CD14-positive monocyte (primary cell): ENCODE measurements around the gene UBE2O. TPM values are rescaled to one million over a fixed set of nuclear protein-coding genes. Genes with fewer than 3 reads are reported as not detected.

Experiments
- DNase-seq, 3 donors: peaks; one replicate each; pipeline ENCODE4 v3.0.0-alpha.2; 2011 to 2022
- H2AFZ ChIP-seq: 2 replicates; pipeline ENCODE4 v1.6.0; 2012; ENCODE audit warnings: mild to moderate bottlenecking, low read depth, low read length, inconsistent platforms; ENCODE audit not compliant: insufficient read depth, poor library complexity, severe bottlenecking
- H3K27ac ChIP-seq, 2 donors: 1 replicate in 1 of 2; 2 replicates in 1 of 2; pipeline ENCODE4 v1.5.1; 2012 to 2013; ENCODE audit warnings: low read length in 2 of 2, control low read depth in 1 of 2, inconsistent platforms in 1 of 2, low read depth in 1 of 2, mild to moderate bottlenecking in 1 of 2
- H3K27me3 ChIP-seq, 2 donors: one replicate each; pipeline versions ENCODE4 v1.6.0 to v1.6.1; 2011 to 2013; ENCODE audit warnings: low read length in 2 of 2; ENCODE audit not compliant: control insufficient read depth in 2 of 2, insufficient read depth in 2 of 2
- H3K36me3 ChIP-seq, 2 donors: replicated peaks in 1 of 2; 1 replicate in 1 of 2; 2 replicates in 1 of 2; pipeline versions ENCODE4 v1.5.1 to v1.6.1; 2012 to 2013; ENCODE audit warnings: low read length in 2 of 2, control low read depth in 1 of 2, inconsistent platforms in 1 of 2, mild to moderate bottlenecking in 1 of 2; ENCODE audit not compliant: insufficient read depth in 2 of 2, control insufficient read depth in 1 of 2
- H3K4me1 ChIP-seq, 2 donors: 1 replicate in 1 of 2; 2 replicates in 1 of 2; pipeline versions ENCODE4 v1.5.1 to v1.6.1; 2012 to 2013; ENCODE audit warnings: low read length in 2 of 2, control low read depth in 1 of 2, inconsistent platforms in 1 of 2, mild to moderate bottlenecking in 1 of 2, moderate library complexity in 1 of 2; ENCODE audit not compliant: insufficient read depth in 2 of 2, control insufficient read depth in 1 of 2
- H3K4me2 ChIP-seq: replicated peaks from 2 replicates; pipeline ENCODE3; 2012; ENCODE audit warnings: low read length, moderate library complexity, mild to moderate bottlenecking; ENCODE audit not compliant: poor library complexity, severe bottlenecking; ENCODE audit errors: extremely low read depth
- H3K4me3 ChIP-seq, 3 experiments: fragments of 200-600 bp in 1 of 3; sonication (generic) in 1 of 3; replicated peaks in 1 of 3; 1 replicate in 2 of 3; 2 replicates in 1 of 3; pipeline ENCODE4 v1.5.1; 2011 to 2013; ENCODE audit warnings: low read length in 3 of 3, mild to moderate bottlenecking in 3 of 3, control low read depth in 2 of 3, low read depth in 2 of 3, inconsistent platforms in 1 of 3, moderate library complexity in 1 of 3
- H3K79me2 ChIP-seq: 2 replicates; pipeline ENCODE4 v1.6.0; 2012; ENCODE audit warnings: mild to moderate bottlenecking, control low read depth, inconsistent platforms, low read length, moderate library complexity; ENCODE audit not compliant: insufficient read depth
- H3K9ac ChIP-seq: 2 replicates; pipeline ENCODE4 v1.6.0; 2017; ENCODE audit warnings: low read length, mild to moderate bottlenecking; ENCODE audit not compliant: insufficient read depth, poor library complexity, severe bottlenecking
- H3K9me3 ChIP-seq, 2 donors: replicated peaks in 1 of 2; 1 replicate in 1 of 2; 2 replicates in 1 of 2; pipeline versions ENCODE4 v1.5.1 to v1.6.1; 2012 to 2013; ENCODE audit warnings: low read length in 2 of 2, control low read depth in 1 of 2; ENCODE audit not compliant: control insufficient read depth in 1 of 2, insufficient read depth in 1 of 2
- H4K20me1 ChIP-seq: 2 replicates; pipeline ENCODE4 v1.6.0; 2012; ENCODE audit warnings: mild to moderate bottlenecking, low read length, control low read depth, moderate library complexity; ENCODE audit not compliant: insufficient read depth
- H3K27ac Mint-ChIP-seq, 7 donors: one replicate each; pipeline ENCODE4 v1.8.0; 2020; ENCODE audit warnings: mild to moderate bottlenecking in 7 of 7, mixed read lengths in 7 of 7, moderate library complexity in 6 of 7, inconsistent platforms in 2 of 7
- H3K27me3 Mint-ChIP-seq, 3 donors: one replicate each; pipeline ENCODE4 v1.8.0; 2021 to 2022; ENCODE audit warnings: low read depth in 3 of 3, mild to moderate bottlenecking in 3 of 3, mixed read lengths in 3 of 3, moderate library complexity in 3 of 3, inconsistent platforms in 1 of 3
- H3K36me3 Mint-ChIP-seq, 2 donors: one replicate each; pipeline ENCODE4 v1.8.0; 2020; ENCODE audit warnings: mixed read lengths in 2 of 2, inconsistent platforms in 1 of 2, mild to moderate bottlenecking in 1 of 2
- H3K4me1 Mint-ChIP-seq: one replicate; pipeline ENCODE4 v1.8.0; 2020; ENCODE audit warnings: mild to moderate bottlenecking, mixed read lengths
- H3K4me3 Mint-ChIP-seq, 2 donors: one replicate each; pipeline ENCODE4 v1.8.0; 2020; ENCODE audit warnings: mild to moderate bottlenecking in 2 of 2, mixed read lengths in 2 of 2, moderate library complexity in 1 of 2
- H3K9me3 Mint-ChIP-seq, 7 donors: one replicate each; pipeline ENCODE4 v1.8.0; 2020 to 2022; ENCODE audit warnings: mixed read lengths in 7 of 7, mild to moderate bottlenecking in 6 of 7, moderate library complexity in 6 of 7, inconsistent platforms in 2 of 7
- WGBS: methylation state at CpG from one replicate; pipeline ENCODE4 v1.1.5; 2013; ENCODE audit warnings: missing lambda C conversion rate; ENCODE audit not compliant: insufficient coverage; 5-methylcytosine and 5-hydroxymethylcytosine counted together
- intact Hi-C, 2 donors: fragments of 100-400 bp; cut with micrococcal nuclease; formaldehyde crosslinking; loops; one replicate each; pipeline versions ENCODE4 v1.15.0 to v1.15.1; 2023
- polyA plus RNA-seq, 3 donors: library from polyadenylated mRNA; depleted of rRNA in 1 of 3; unstranded in 2 of 3; stranded (reverse) in 1 of 3; fragments of 300-500 nt in 2 of 3; fragments of >200 nt in 1 of 3; fragmentation: Illumina TruSeq in 2 of 3; gene quantifications; 1 replicate in 2 of 3; 2 replicates in 1 of 3; pipeline ENCODE4 v1.2.3, GENCODE V29; 2012 to 2021
- TF ChIP-seq, protein P1 (sequence below): fragments of 200-600 bp; IDR thresholded peaks from one replicate; pipeline ENCODE4 v1.8.0; 2022; ENCODE audit warnings: antibody characterized with exemption, mild to moderate bottlenecking

UBE2O gene
- polyA plus RNA-seq, 3 donors = 1.3 to 15.1 (median 4.5) TPM

DNA sequence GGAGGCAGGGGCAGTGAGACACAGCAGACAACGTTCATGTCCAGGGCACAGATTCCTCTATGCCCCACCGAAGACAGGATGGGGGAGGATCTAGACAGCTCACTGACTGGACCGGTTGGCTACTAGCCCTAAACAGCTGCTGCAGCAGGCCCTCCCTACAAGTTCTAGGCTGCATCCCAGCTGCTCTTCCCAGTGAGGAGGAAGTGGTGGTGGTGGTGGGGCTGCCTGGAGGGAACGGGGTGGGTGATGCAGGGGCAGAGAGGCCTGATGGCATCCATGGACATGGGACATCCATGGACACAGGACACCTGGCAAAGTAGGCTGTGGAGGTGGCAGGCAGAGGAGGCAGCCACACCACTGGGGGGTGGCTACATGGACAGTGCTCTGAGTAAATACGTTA lies 50.2 kb downstream of the UBE2O start:
- H3K36me3 Mint-ChIP-seq = peaks cover 72 to 76% of the 10 kb centered on the region in 2 donors
- Histone ChIP-seq H4K20me1 (peaks cover 50% of the 10 kb centered on the region), H3K79me2 (peaks cover 4% of the 10 kb centered on the region)

DNA sequence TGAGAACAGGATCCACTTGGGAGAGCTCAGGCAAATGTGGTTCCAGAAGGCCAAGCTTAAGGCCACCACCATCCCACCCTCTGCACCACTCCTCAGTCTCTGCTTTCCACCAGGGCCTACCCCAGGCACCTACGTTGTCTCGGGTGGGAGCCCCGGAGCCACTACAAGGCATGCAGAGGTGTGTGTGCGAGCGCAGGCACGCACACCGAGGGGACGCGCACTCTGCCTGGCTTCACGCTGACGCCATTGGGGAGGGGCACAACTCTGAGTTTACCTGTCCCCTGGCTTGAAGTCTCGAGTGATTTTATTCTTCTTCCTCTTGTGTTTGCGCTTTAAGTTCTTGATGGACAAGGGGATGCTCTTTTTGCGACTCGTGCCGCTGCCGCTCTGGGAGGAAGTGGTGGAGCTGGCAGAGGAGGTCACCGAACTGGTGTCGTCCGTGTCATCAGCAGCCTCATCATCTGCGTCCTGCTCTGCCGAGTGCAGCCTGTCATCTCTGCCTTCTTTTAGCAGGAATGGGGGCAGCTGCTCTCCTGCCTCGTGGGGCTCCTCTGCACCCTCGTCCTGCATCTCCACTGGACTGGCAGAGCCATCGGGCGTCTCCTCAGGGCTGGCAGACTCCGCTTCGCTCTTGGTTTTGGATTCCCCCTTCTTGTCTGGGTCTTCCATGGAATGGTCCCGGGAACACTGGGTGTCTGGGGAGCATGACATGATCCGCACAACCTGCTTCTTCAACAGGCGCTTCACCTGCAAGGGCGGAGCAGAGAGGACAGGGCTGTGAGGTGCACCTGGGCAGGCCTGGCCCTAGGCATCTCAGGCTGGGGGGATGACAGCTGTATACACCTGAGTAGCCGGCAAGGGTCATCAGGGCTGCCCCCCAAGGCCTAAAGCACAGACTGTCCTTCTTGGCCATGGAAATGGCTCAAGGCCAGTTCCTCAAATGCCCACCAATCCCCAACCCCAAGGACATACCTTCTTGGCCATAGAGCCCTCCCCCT lies 53.5 kb downstream of the UBE2O start:
- no peaks in the 10 kb centered on the region for H3K9me3 Mint-ChIP-seq
- TF ChIP-seq, protein P1, sequence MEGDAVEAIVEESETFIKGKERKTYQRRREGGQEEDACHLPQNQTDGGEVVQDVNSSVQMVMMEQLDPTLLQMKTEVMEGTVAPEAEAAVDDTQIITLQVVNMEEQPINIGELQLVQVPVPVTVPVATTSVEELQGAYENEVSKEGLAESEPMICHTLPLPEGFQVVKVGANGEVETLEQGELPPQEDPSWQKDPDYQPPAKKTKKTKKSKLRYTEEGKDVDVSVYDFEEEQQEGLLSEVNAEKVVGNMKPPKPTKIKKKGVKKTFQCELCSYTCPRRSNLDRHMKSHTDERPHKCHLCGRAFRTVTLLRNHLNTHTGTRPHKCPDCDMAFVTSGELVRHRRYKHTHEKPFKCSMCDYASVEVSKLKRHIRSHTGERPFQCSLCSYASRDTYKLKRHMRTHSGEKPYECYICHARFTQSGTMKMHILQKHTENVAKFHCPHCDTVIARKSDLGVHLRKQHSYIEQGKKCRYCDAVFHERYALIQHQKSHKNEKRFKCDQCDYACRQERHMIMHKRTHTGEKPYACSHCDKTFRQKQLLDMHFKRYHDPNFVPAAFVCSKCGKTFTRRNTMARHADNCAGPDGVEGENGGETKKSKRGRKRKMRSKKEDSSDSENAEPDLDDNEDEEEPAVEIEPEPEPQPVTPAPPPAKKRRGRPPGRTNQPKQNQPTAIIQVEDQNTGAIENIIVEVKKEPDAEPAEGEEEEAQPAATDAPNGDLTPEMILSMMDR = no peak
- H3K4me3 ChIP-seq = no peak overlapping the region
- no peak overlapping the region for H3K4me3 Mint-ChIP-seq
- H3K4me2 ChIP-seq = no peak overlapping the region
- H3K27me3 Mint-ChIP-seq = no peaks in the 10 kb centered on the region
- no peak overlapping the region for H3K27ac ChIP-seq
- H3K9ac ChIP-seq = no peak overlapping the region
- H3K36me3 Mint-ChIP-seq = peaks cover 81 to 96% of the 10 kb centered on the region in 2 donors
- intact Hi-C loops = loop anchor here in 1 of 2 donors (10.0 kb wide), 1 partner anchor 275 kb away; no protein-coding TSS in a partner anchor
- H3K4me1 Mint-ChIP-seq = no peaks in the 10 kb centered on the region
- peaks cover 22% of the 10 kb centered on the region for H4K20me1 ChIP-seq
- no peaks in the 10 kb centered on the region for H3K27me3 ChIP-seq
- 91% methylated on average over 32 of the region's 33 CpGs for WGBS
- no peaks in the 10 kb centered on the region for H3K4me1 ChIP-seq
- DNase-seq = no peak
- H3K27ac Mint-ChIP-seq = no peak overlapping the region
- no peaks in the 10 kb centered on the region for H3K9me3 ChIP-seq
- no peak overlapping the region for H2AFZ ChIP-seq
- no peaks in the 10 kb centered on the region for H3K79me2 ChIP-seq
- H3K36me3 ChIP-seq = peaks cover 80 to 92% of the 10 kb centered on the region in 2 donors

More for the DNA sequence above, 50.2 kb downstream of the UBE2O start:
- H3K4me2 ChIP-seq = no peak overlapping the region
- H3K4me1 ChIP-seq = peaks cover 16 to 22% of the 10 kb centered on the region in 2 donors
- DNase-seq = no peak
- H3K27ac ChIP-seq = no peak overlapping the region
- no peaks in the 10 kb centered on the region for H3K9me3 ChIP-seq
- intact Hi-C loops = loop anchor here in 1 of 2 donors (10.0 kb wide), 1 partner anchor 278 kb away; no protein-coding TSS in a partner anchor
- H3K36me3 ChIP-seq = peaks cover 62 to 74% of the 10 kb centered on the region in 2 donors
- peaks cover 0 to 5% (median 4%) of the 10 kb centered on the region in 3 donors for H3K27me3 Mint-ChIP-seq
- no peak overlapping the region for H3K4me3 Mint-ChIP-seq
- H3K27ac Mint-ChIP-seq = no peak overlapping the region
- peaks cover 21% of the 10 kb centered on the region for H3K4me1 Mint-ChIP-seq
- H3K27me3 ChIP-seq = no peaks in the 10 kb centered on the region
- peaks cover 0 to 2% (median 0%) of the 10 kb centered on the region in 7 donors for H3K9me3 Mint-ChIP-seq
- TF ChIP-seq, protein P1 = no peak
- H3K9ac ChIP-seq = no peak overlapping the region
- H3K4me3 ChIP-seq = no peak overlapping the region
- no peak overlapping the region for H2AFZ ChIP-seq
- WGBS = 96% methylated on average over 5 of the region's 5 CpGs
